Neural cell (in vitro differentiated cells): ENCODE data around the gene GNAQ.
"Not testable (repeated sequence)": the region's sequence is repeated elsewhere in the genome, so short reads cannot be mapped to it uniquely, and the experiment has no call there.

ENCODE experiments used
- CTCF ChIP-seq: fragments of 450-650 bp; IDR thresholded peaks from 2 replicates; pipeline ENCODE4 v1.5.1; 2014; ENCODE audit warnings: antibody characterized with exemption, mild to moderate bottlenecking, moderate library complexity; ENCODE audit not compliant: poor library complexity, severe bottlenecking
- MXI1 ChIP-seq: fragments of 450-650 bp; conservative IDR thresholded peaks from 2 replicates; pipeline ENCODE4 v1.6.1; 2014; ENCODE audit warnings: antibody characterized with exemption, mild to moderate bottlenecking; ENCODE audit not compliant: poor library complexity, severe bottlenecking
- POLR2AphosphoS5 ChIP-seq: IDR thresholded peaks from 2 replicates; pipeline ENCODE4 v1.6.1; 2012
- RAD21 ChIP-seq: fragments of 450-650 bp; conservative IDR thresholded peaks from 2 replicates; pipeline ENCODE4 v1.6.1; 2014; ENCODE audit warnings: antibody characterized with exemption, mild to moderate bottlenecking, moderate library complexity
- SMC3 ChIP-seq: fragments of 450-650 bp; conservative IDR thresholded peaks from 2 replicates; pipeline ENCODE4 v1.6.1; 2014; ENCODE audit warnings: antibody characterized with exemption, mild to moderate bottlenecking, moderate library complexity; ENCODE audit not compliant: poor library complexity
- TAF1 ChIP-seq: IDR thresholded peaks from 2 replicates; pipeline ENCODE4 v1.6.1; 2012; ENCODE audit warnings: low read depth

GRCh38 chr9:77721156-77721555, 310.5 kb downstream of the GNAQ start:
- TF ChIP-seq CTCF, RAD21, TAF1, MXI1, POLR2AphosphoS5, SMC3: not testable (repeated sequence)
